ENCODE results near the gene CDK2AP2.

CDK2AP2 gene

DNA sequence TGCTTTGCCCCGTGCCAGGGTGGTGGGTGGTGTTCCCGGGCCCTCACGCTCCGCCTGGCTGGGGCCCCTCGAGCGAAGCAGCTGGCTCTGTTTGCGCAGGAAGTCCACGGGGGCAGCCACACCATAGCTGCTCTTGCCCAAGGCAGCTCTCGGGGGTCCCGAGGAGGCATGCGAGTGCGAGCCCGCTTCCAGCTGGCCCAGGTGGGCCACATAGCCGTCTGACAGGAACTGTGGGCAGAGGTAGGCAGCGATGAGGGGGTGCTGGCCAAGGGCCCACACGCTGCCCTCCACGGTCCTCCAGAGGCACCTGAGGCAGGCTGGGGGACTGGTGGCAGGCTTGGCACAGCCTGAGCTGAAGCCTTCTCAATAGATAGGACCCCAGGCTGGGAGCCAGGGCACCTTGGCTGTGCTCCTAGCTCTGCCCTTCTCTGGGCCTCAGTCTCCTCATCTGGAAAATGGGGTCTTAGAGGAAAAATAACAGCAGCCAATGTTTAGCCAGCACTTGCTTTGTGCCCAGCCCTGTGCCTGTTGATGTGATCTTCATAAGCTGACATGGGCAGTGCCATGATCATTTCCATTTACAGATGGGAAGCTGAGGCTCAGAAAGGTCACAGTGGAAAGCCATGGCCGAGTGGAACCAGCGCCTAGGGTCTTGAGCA, 15.8 kb downstream of the CDK2AP2 start:
- POLR2A ChIA-PET: interaction anchor here (1.1 to 2.6 kb wide), 2 partner anchors 9 to 91 kb away, joined by 3 to 10 read pairs; partner anchors contain the start of genes AIP and PPP1CA
- CTCF ChIA-PET: no interaction called here
- no peak for DNase-seq (ENCODE audit: extremely low spot score)
- TF ChIP-seq LEF1 (IDR thresholded peaks at IDR 0.05; ENCODE audit: borderline replicate concordance) (no peak), FOXM1 (IDR thresholded peaks at IDR 0.05; ENCODE audit: borderline replicate concordance) (no peak), NFRKB (IDR thresholded peaks at IDR 0.05) (no peak), CTBP1 (IDR thresholded peaks at IDR 0.05; ENCODE audit: borderline replicate concordance) (no peak), BHLHE40 (IDR thresholded peaks at IDR 0.05; ENCODE audit: borderline replicate concordance) (no peak), TARDBP (IDR thresholded peaks at IDR 0.05) (no peak), L3MBTL2 (conservative IDR thresholded peaks at IDR 0.05) (no peak), SUZ12 (IDR thresholded peaks at IDR 0.05) (no peak), FOXK2 (IDR thresholded peaks at IDR 0.05) (no peak), HDGF (IDR thresholded peaks at IDR 0.05; ENCODE audit: borderline replicate concordance) (no peak), FOXA1 (IDR thresholded peaks at IDR 0.05) (no peak)
- TF ChIP-seq, protein P1, sequence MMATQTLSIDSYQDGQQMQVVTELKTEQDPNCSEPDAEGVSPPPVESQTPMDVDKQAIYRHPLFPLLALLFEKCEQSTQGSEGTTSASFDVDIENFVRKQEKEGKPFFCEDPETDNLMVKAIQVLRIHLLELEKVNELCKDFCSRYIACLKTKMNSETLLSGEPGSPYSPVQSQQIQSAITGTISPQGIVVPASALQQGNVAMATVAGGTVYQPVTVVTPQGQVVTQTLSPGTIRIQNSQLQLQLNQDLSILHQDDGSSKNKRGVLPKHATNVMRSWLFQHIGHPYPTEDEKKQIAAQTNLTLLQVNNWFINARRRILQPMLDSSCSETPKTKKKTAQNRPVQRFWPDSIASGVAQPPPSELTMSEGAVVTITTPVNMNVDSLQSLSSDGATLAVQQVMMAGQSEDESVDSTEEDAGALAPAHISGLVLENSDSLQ (IDR thresholded peaks at IDR 0.05): no peak

GRCh38 chr11:67491276-67492068, 16.5 kb downstream of the CDK2AP2 start:
- ChIA-PET CTCF (interaction anchor here (0.6 kb wide), 1 partner anchor 70 kb away, joined by 3 read pairs; no protein-coding TSS in a partner anchor), POLR2A (interaction anchor here (1.1 to 2.6 kb wide), 4 partner anchors 9 to 90 kb away, joined by 3 to 10 read pairs (median 3); partner anchors contain the start of genes AIP, PPP1CA and RPS6KB2)
- TF ChIP-seq SP1 (IDR thresholded peaks at IDR 0.05) (no peak), FOXA1 (IDR thresholded peaks at IDR 0.05) (no peak), FOXM1 (IDR thresholded peaks at IDR 0.05; ENCODE audit: borderline replicate concordance) (no peak), LEF1 (IDR thresholded peaks at IDR 0.05; ENCODE audit: borderline replicate concordance) (no peak), SUZ12 (IDR thresholded peaks at IDR 0.05) (no peak), NFRKB (IDR thresholded peaks at IDR 0.05) (no peak), L3MBTL2 (conservative IDR thresholded peaks at IDR 0.05) (no peak), FOXK2 (IDR thresholded peaks at IDR 0.05) (no peak), HDGF (IDR thresholded peaks at IDR 0.05; ENCODE audit: borderline replicate concordance) (no peak), CTBP1 (IDR thresholded peaks at IDR 0.05; ENCODE audit: borderline replicate concordance) (no peak), ARNT (IDR thresholded peaks at IDR 0.05) (no peak), BHLHE40 (IDR thresholded peaks at IDR 0.05; ENCODE audit: borderline replicate concordance) (no peak), ELF4 (IDR thresholded peaks at IDR 0.05) (no peak), TARDBP (IDR thresholded peaks at IDR 0.05) (no peak), ZNF384 (IDR thresholded peaks at IDR 0.05) (no peak)
- TF ChIP-seq, protein P1 (IDR thresholded peaks at IDR 0.05): no peak

DNA sequence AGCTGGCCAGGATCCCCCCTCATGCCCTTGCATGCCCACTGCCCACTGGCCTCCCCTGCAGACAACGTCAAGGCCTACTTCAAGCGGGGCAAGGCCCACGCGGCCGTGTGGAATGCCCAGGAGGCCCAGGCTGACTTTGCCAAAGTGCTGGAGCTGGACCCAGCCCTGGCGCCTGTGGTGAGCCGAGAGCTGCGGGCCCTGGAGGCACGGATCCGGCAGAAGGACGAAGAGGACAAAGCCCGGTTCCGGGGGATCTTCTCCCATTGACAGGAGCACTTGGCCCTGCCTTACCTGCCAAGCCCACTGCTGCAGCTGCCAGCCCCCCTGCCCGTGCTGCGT, 17.3 kb downstream of the CDK2AP2 start:
- no peak for DNase-seq (ENCODE audit: extremely low spot score)
- CTCF ChIA-PET: interaction anchor here (0.6 kb wide), 1 partner anchor 70 kb away, joined by 3 read pairs; no protein-coding TSS in a partner anchor
- TF ChIP-seq LEF1 (IDR thresholded peaks at IDR 0.05; ENCODE audit: borderline replicate concordance) (no peak), ELF4 (IDR thresholded peaks at IDR 0.05) (no peak), FOXM1 (IDR thresholded peaks at IDR 0.05; ENCODE audit: borderline replicate concordance) (no peak), SUZ12 (IDR thresholded peaks at IDR 0.05) (no peak), HDGF (IDR thresholded peaks at IDR 0.05; ENCODE audit: borderline replicate concordance) (no peak), ZNF384 (IDR thresholded peaks at IDR 0.05) (no peak), FOXK2 (IDR thresholded peaks at IDR 0.05) (no peak), TARDBP (IDR thresholded peaks at IDR 0.05) (no peak), BHLHE40 (IDR thresholded peaks at IDR 0.05; ENCODE audit: borderline replicate concordance) (no peak), FOXA1 (IDR thresholded peaks at IDR 0.05) (no peak), L3MBTL2 (conservative IDR thresholded peaks at IDR 0.05) (no peak), ARNT (IDR thresholded peaks at IDR 0.05) (no peak), CTBP1 (IDR thresholded peaks at IDR 0.05; ENCODE audit: borderline replicate concordance) (no peak), NFRKB (IDR thresholded peaks at IDR 0.05) (no peak), SP1 (IDR thresholded peaks at IDR 0.05) (no peak)
- TF ChIP-seq, protein P1 (IDR thresholded peaks at IDR 0.05): no peak
- POLR2A ChIA-PET: interaction anchor here (1.4 to 2.6 kb wide), 3 partner anchors 8 to 89 kb away, joined by 3 to 10 read pairs (median 3); partner anchors contain the start of genes AIP, PPP1CA and RPS6KB2

More at GRCh38 chr11:67491276-67492068, 16.5 kb downstream of the CDK2AP2 start:
- no peak for DNase-seq (ENCODE audit: extremely low spot score)

GRCh38 chr11:67489885-67490726, 17.9 kb downstream of the CDK2AP2 start:
- ChIA-PET CTCF (no interaction called here), POLR2A (interaction anchor here (1.4 to 2.6 kb wide), 3 partner anchors 7 to 88 kb away, joined by 3 to 10 read pairs (median 3); partner anchors contain the start of genes AIP, PPP1CA and RPS6KB2)
- no peak for DNase-seq (ENCODE audit: extremely low spot score)
- TF ChIP-seq TARDBP (IDR thresholded peaks at IDR 0.05) (no peak), HDGF (IDR thresholded peaks at IDR 0.05; ENCODE audit: borderline replicate concordance) (no peak), L3MBTL2 (conservative IDR thresholded peaks at IDR 0.05) (no peak), NFRKB (IDR thresholded peaks at IDR 0.05) (no peak), FOXM1 (IDR thresholded peaks at IDR 0.05; ENCODE audit: borderline replicate concordance) (no peak), FOXA1 (IDR thresholded peaks at IDR 0.05) (no peak), ZNF384 (IDR thresholded peaks at IDR 0.05) (no peak)

Measured in HEK293T (cell line).